ENCODE measurements around the gene MEIS2. TPM values are rescaled to one million over a fixed set of nuclear protein-coding genes. Genes with fewer than 3 reads are reported as not detected.

MEIS2 gene
- total RNA-seq, 1 experiment from 2014 or later, result 17.5 TPM

GRCh38 chr15:37058316-37058985 is 41.9 kb downstream of the MEIS2 start:
- no peak overlapping the region for H2AFZ ChIP-seq (ENCODE audit: low read length)
- no peaks in the 10 kb centered on the region for H3K36me3 ChIP-seq (ENCODE audit: low read depth, low read length)
- no peaks in the 10 kb centered on the region for H3K9me2 ChIP-seq (replicated peaks; ENCODE audit: low read length)
- H3K9me3 ChIP-seq (ENCODE audit: low read length), result no peaks in the 10 kb centered on the region
- no peak for TF ChIP-seq EZH2 (IDR thresholded peaks at IDR 0.05; ENCODE audit: low read length, unreplicated experiment)
- no peak for TF ChIP-seq EZH2phosphoT487 (IDR thresholded peaks at IDR 0.05; ENCODE audit: borderline replicate concordance, low read length)
- TF ChIP-seq CTCF (conservative IDR thresholded peaks at IDR 0.05; ENCODE audit: low read depth, low read length), result no peak
- peak overlapping the region; percentile 39 for H3K27ac ChIP-seq (ENCODE audit: low read length)
- no peak overlapping the region for H3K4me3 ChIP-seq (ENCODE audit: low read length)
- no TSS peak for BruUV-seq (replicated peaks)
- H3K4me2 ChIP-seq (ENCODE audit: low read length), result peak overlapping the region; percentile 55
- ChIA-PET CTCF (no interaction called here), POLR2A (ENCODE audit: unreplicated experiment) (interaction anchor here (0.6 kb wide), 1 partner anchor 885 kb away, joined by 3 read pairs; no protein-coding TSS in a partner anchor)
- H3K9ac ChIP-seq (ENCODE audit: low read length), result no peak overlapping the region
- H3K27me3 ChIP-seq (ENCODE audit: low read length), result no peaks in the 10 kb centered on the region
- ATAC-seq (no peak), DNase-seq (no peak)
- intact Hi-C loops (cut with micrococcal nuclease), result loop anchor here (2.0 kb wide), 1 partner anchor 22 kb away; no protein-coding TSS in a partner anchor
- H3F3A ChIP-seq (ENCODE audit: low read length, unreplicated experiment), result no peaks in the 10 kb centered on the region
- peaks cover 34% of the 10 kb centered on the region for H3K4me1 ChIP-seq (ENCODE audit: insufficient read depth, low read length)
- H3K79me2 ChIP-seq (ENCODE audit: low read length), result no peaks in the 10 kb centered on the region
- H4K20me1 ChIP-seq (ENCODE audit: low read length), result no peaks in the 10 kb centered on the region

GRCh38 chr15:37057831-37058230 is 42.5 kb downstream of the MEIS2 start:
- Histone ChIP-seq H3K4me2 (ENCODE audit: low read length) (no peak overlapping the region), H3K36me3 (ENCODE audit: low read depth, low read length) (no peaks in the 10 kb centered on the region), H3K79me2 (ENCODE audit: low read length) (no peaks in the 10 kb centered on the region), H3K27me3 (ENCODE audit: low read length) (no peaks in the 10 kb centered on the region), H3K4me3 (ENCODE audit: low read length) (no peak overlapping the region), H3F3A (ENCODE audit: low read length, unreplicated experiment) (no peaks in the 10 kb centered on the region), H3K4me1 (ENCODE audit: insufficient read depth, low read length) (peaks cover 40% of the 10 kb centered on the region), H2AFZ (ENCODE audit: low read length) (no peak overlapping the region), H3K9me2 (replicated peaks; ENCODE audit: low read length) (no peaks in the 10 kb centered on the region), H3K27ac (ENCODE audit: low read length) (no peak overlapping the region), H4K20me1 (ENCODE audit: low read length) (no peaks in the 10 kb centered on the region), H3K9me3 (ENCODE audit: low read length) (no peaks in the 10 kb centered on the region), H3K9ac (ENCODE audit: low read length) (no peak overlapping the region)
- ChIA-PET POLR2A (ENCODE audit: unreplicated experiment) (interaction anchor here (0.6 kb wide), 1 partner anchor 884 kb away, joined by 3 read pairs; no protein-coding TSS in a partner anchor), CTCF (no interaction called here)
- intact Hi-C loops (cut with micrococcal nuclease), result loop anchor here (2.0 kb wide), 1 partner anchor 23 kb away; no protein-coding TSS in a partner anchor
- no peak for TF ChIP-seq EZH2phosphoT487 (IDR thresholded peaks at IDR 0.05; ENCODE audit: borderline replicate concordance, low read length)
- no peak for TF ChIP-seq CTCF (conservative IDR thresholded peaks at IDR 0.05; ENCODE audit: low read depth, low read length)
- TF ChIP-seq EZH2 (IDR thresholded peaks at IDR 0.05; ENCODE audit: low read length, unreplicated experiment), result no peak
- no TSS peak for BruUV-seq (replicated peaks)
- DNase-seq (no peak), ATAC-seq (no peak)

GRCh38 chr15:37057256-37057655 is 43.1 kb downstream of the MEIS2 start:
- intact Hi-C loops (cut with micrococcal nuclease), result no loop called here
- no peaks in the 10 kb centered on the region for H3F3A ChIP-seq (ENCODE audit: low read length, unreplicated experiment)
- H3K79me2 ChIP-seq (ENCODE audit: low read length), result no peaks in the 10 kb centered on the region
- no peaks in the 10 kb centered on the region for H3K9me3 ChIP-seq (ENCODE audit: low read length)
- H3K4me3 ChIP-seq (ENCODE audit: low read length), result no peak overlapping the region
- H3K9me2 ChIP-seq (replicated peaks; ENCODE audit: low read length), result no peaks in the 10 kb centered on the region
- H3K4me1 ChIP-seq (ENCODE audit: insufficient read depth, low read length), result peaks cover 36% of the 10 kb centered on the region
- no peak overlapping the region for H3K4me2 ChIP-seq (ENCODE audit: low read length)
- no peak overlapping the region for H2AFZ ChIP-seq (ENCODE audit: low read length)
- DNase-seq, result no peak
- H4K20me1 ChIP-seq (ENCODE audit: low read length), result no peaks in the 10 kb centered on the region
- no peak for TF ChIP-seq EZH2 (IDR thresholded peaks at IDR 0.05; ENCODE audit: low read length, unreplicated experiment)
- no peak for TF ChIP-seq CTCF (conservative IDR thresholded peaks at IDR 0.05; ENCODE audit: low read depth, low read length)
- TF ChIP-seq EZH2phosphoT487 (IDR thresholded peaks at IDR 0.05; ENCODE audit: borderline replicate concordance, low read length), result no peak
- POLR2A ChIA-PET (ENCODE audit: unreplicated experiment), result no interaction called here
- BruUV-seq (replicated peaks), result no TSS peak
- H3K9ac ChIP-seq (ENCODE audit: low read length), result no peak overlapping the region
- no peak for ATAC-seq
- CTCF ChIA-PET, result no interaction called here
- no peak overlapping the region for H3K27ac ChIP-seq (ENCODE audit: low read length)
- H3K27me3 ChIP-seq (ENCODE audit: low read length), result no peaks in the 10 kb centered on the region
- H3K36me3 ChIP-seq (ENCODE audit: low read depth, low read length), result no peaks in the 10 kb centered on the region
